GM12878 (cell line): ENCODE data around the gene ZNF689. TPM values are rescaled to one million over a fixed set of nuclear protein-coding genes. Genes with fewer than 3 reads are reported as not detected.

Source experiments
- ATAC-seq: fragments of 200-7000 bp; cut with Tn5 transposase; 3 replicates; pipeline ENCODE4 v1.9.1; 2020; ENCODE audit warnings: mild to moderate bottlenecking, moderate library complexity
- BruUV-seq: library from RNA; stranded (reverse); fragments of 400-500 nt; replicated peaks from 2 replicates; lab custom pipeline; 2021; lab: Mats Ljungman, UMichigan
- CTCF ChIA-PET: fragments of 300-600 bp; sonication (Branson Sonifier 250); formaldehyde crosslinking; extraction: SDS; loops from one replicate; lab custom pipeline; 2021; ENCODE audit warnings: inconsistent platforms; lab: Yijun Ruan, JAX
- POLR2A ChIA-PET: fragments of 350-600 bp; formaldehyde crosslinking; extraction: SDS; loops from one replicate; lab custom pipeline; 2021; ENCODE audit warnings: inconsistent platforms; lab: Charles Lee
- RAD21 ChIA-PET: fragments of 300-600 bp; sonication (Branson Sonifier 250); formaldehyde crosslinking; loops from one replicate; lab custom pipeline; 2023; ENCODE audit warnings: antibody characterized with exemption; ENCODE audit not compliant: unreplicated experiment; lab: Charles Lee
- SMC1A ChIA-PET: fragments of 300-600 bp; sonication (Branson Sonifier 250); formaldehyde crosslinking; loops from one replicate; lab custom pipeline; 2023; ENCODE audit not compliant: unreplicated experiment, uncharacterized antibody; lab: Charles Lee
- DNase-seq: peaks from one replicate; pipeline ENCODE4 v3.0.0-alpha.2; 2011; ENCODE audit warnings: low read depth, low spot score
- FAIRE-seq: peaks from 3 replicates; lab custom pipeline; 2011; peaks lifted over from hg19 to GRCh38; lab: Jason Lieb, UNC
- H2AFZ ChIP-seq: 2 replicates; pipeline ENCODE4 v1.6.0; 2011; ENCODE audit warnings: low read depth, low read length, control low read depth; ENCODE audit not compliant: control insufficient read depth
- H3K27ac ChIP-seq: 2 replicates; pipeline ENCODE4 v1.5.1; 2011; ENCODE audit warnings: control low read depth; ENCODE audit not compliant: control insufficient read depth, insufficient read depth
- H3K27me3 ChIP-seq, 2 experiments: replicated peaks in 1 of 2; 2 replicates each; pipeline versions ENCODE4 v1.6.0 to v1.6.1; 2011; ENCODE audit warnings: low read length in 1 of 2; ENCODE audit not compliant: control insufficient read depth in 2 of 2, insufficient read depth in 2 of 2
- H3K36me3 ChIP-seq, 2 experiments: 2 replicates each; pipeline ENCODE4 v1.5.1; 2011; ENCODE audit warnings: low read length in 1 of 2; ENCODE audit not compliant: control insufficient read depth in 2 of 2, insufficient read depth in 2 of 2
- H3K4me1 ChIP-seq: 2 replicates; pipeline ENCODE4 v1.6.1; 2011; ENCODE audit warnings: mild to moderate bottlenecking, low read length, moderate library complexity, mixed read lengths; ENCODE audit not compliant: control insufficient read depth, insufficient read depth
- H3K4me2 ChIP-seq: 2 replicates; pipeline ENCODE4 v1.6.0; 2011; ENCODE audit warnings: control low read depth; ENCODE audit not compliant: control insufficient read depth, insufficient read depth
- H3K4me3 ChIP-seq: fragments of 200-600 bp; sonication (generic); 2 replicates; pipeline ENCODE4 v1.5.1; 2016
- H3K79me2 ChIP-seq: 2 replicates; pipeline ENCODE4 v1.6.0; 2011; ENCODE audit warnings: low read length; ENCODE audit not compliant: control insufficient read depth, insufficient read depth
- H3K9ac ChIP-seq: 2 replicates; pipeline ENCODE4 v1.8.0; 2011; ENCODE audit warnings: low read length, control low read depth, mixed read lengths; ENCODE audit not compliant: control insufficient read depth, insufficient read depth
- H3K9me3 ChIP-seq: replicated peaks from 3 replicates; pipeline ENCODE4 v1.5.1; 2011; ENCODE audit warnings: mild to moderate bottlenecking, low read length; ENCODE audit not compliant: control insufficient read depth, insufficient read depth
- H4K20me1 ChIP-seq: 2 replicates; pipeline ENCODE4 v1.6.0; 2011; ENCODE audit not compliant: control insufficient read depth, insufficient read depth
- BCL11A ChIP-seq: IDR thresholded peaks from 2 replicates; pipeline ENCODE4 v1.6.1; 2011; ENCODE audit warnings: low read depth, low read length
- CHD1 ChIP-seq: IDR thresholded peaks from 2 replicates; pipeline ENCODE4 v1.6.1; 2012; ENCODE audit warnings: low read depth, low read length, improper control_type of control experiment
- CREM ChIP-seq: IDR thresholded peaks from 2 replicates; pipeline ENCODE4 v1.6.1; 2014; ENCODE audit warnings: antibody characterized with exemption, low read depth
- LARP7 ChIP-seq: fragments of 450-650 bp; IDR thresholded peaks from 2 replicates; pipeline ENCODE4 v1.6.1; 2017; ENCODE audit warnings: mild to moderate bottlenecking
- MTA2 ChIP-seq: fragments of 450-650 bp; IDR thresholded peaks from 2 replicates; pipeline ENCODE4 v1.6.1; 2016; ENCODE audit warnings: low read depth, mild to moderate bottlenecking, moderate library complexity
- POLR2AphosphoS5 ChIP-seq: IDR thresholded peaks from 2 replicates; pipeline ENCODE4 v1.6.1; 2011; ENCODE audit warnings: mild to moderate bottlenecking, low read length, inconsistent platforms
- POU2F2 ChIP-seq: IDR thresholded peaks from 3 replicates; pipeline ENCODE4 v1.6.1; 2011; ENCODE audit warnings: low read depth, mild to moderate bottlenecking, low read length, borderline replicate concordance
- ZNF217 ChIP-seq: fragments of 450-650 bp; IDR thresholded peaks from 2 replicates; pipeline ENCODE4 v1.6.1; 2017; ENCODE audit warnings: antibody characterized with exemption, mild to moderate bottlenecking
- ZNF24 ChIP-seq: fragments of 450-650 bp; IDR thresholded peaks from 2 replicates; pipeline ENCODE4 v1.6.1; 2017; ENCODE audit warnings: antibody characterized with exemption, mild to moderate bottlenecking
- ZNF384 ChIP-seq: IDR thresholded peaks from 2 replicates; pipeline ENCODE4 v1.6.1; 2012; ENCODE audit warnings: low read depth, mild to moderate bottlenecking, low read length, improper control_type of control experiment, borderline replicate concordance
- ZZZ3 ChIP-seq: IDR thresholded peaks from 2 replicates; pipeline ENCODE4 v1.6.1; 2011; ENCODE audit warnings: low read depth; ENCODE audit not compliant: control insufficient read depth, insufficient read length
- WGBS: methylation state at CpG from one replicate; pipeline ENCODE4 v1.1.6; 2016; ENCODE audit warnings: low lambda C conversion rate; ENCODE audit not compliant: insufficient replicate concordance, insufficient coverage; ENCODE audit errors: missing lambda C conversion rate; 5-methylcytosine and 5-hydroxymethylcytosine counted together
- in situ Hi-C: fragments of 300-500 bp; cut with MboI; formaldehyde crosslinking; loops from 9 replicates; pipeline ENCODE4 v1.14.3; 2018; ENCODE audit warnings: mixed read lengths
- intact Hi-C: fragments of 100-400 bp; cut with micrococcal nuclease; formaldehyde crosslinking; loops from one replicate; pipeline ENCODE4 v1.14.2; 2022; ENCODE audit not compliant: unreplicated experiment
- polyA plus RNA-seq, 11 experiments: library from polyadenylated mRNA; depleted of rRNA in 4 of 11; unstranded in 6 of 11; stranded (reverse) in 5 of 11; fragments of >200 nt; fragmentation: Nextera tagmentation in 4 of 11; fragmentation: Illumina TruSeq in 1 of 11; extraction: Ambion mirVana in 4 of 11; extraction: Trizol in 1 of 11; gene quantifications; 1 replicate in 1 of 11; 2 replicates in 10 of 11; pipeline versions ENCODE4 v1.2.1 to v1.2.3, GENCODE V29; 2011 to 2016; ENCODE audit warnings: inconsistent platforms in 2 of 11, missing spikeins in 2 of 11, low read depth in 1 of 11
- total RNA-seq, 4 experiments: library from RNA; depleted of rRNA in 3 of 4; stranded (reverse); fragments of >200 nt in 3 of 4; fragmentation: Illumina TruSeq in 1 of 4; extraction: Trizol in 1 of 4; gene quantifications; 2 replicates each; pipeline versions ENCODE4 v1.2.1 to v1.2.3, GENCODE V29; 2013 to 2021
- TF ChIP-seq, protein P1 (sequence below): fragments of 450-650 bp; IDR thresholded peaks from 2 replicates; pipeline ENCODE4 v1.6.1; 2017; ENCODE audit warnings: mild to moderate bottlenecking, low read depth, inconsistent platforms; ENCODE audit not compliant: poor library complexity, severe bottlenecking
- TF ChIP-seq, protein P2 (sequence below): IDR thresholded peaks from 2 replicates; pipeline ENCODE4 v1.6.1; 2012; ENCODE audit warnings: mild to moderate bottlenecking, low read depth, low read length
- TF ChIP-seq, protein P3 (sequence below): fragments of 450-650 bp; formaldehyde crosslinking; IDR thresholded peaks from 2 replicates; pipeline ENCODE4 v1.4.0; 2022; ENCODE audit warnings: mild to moderate bottlenecking, moderate library complexity
- TF ChIP-seq, protein P4 (sequence below): fragments of 450-650 bp; IDR thresholded peaks from 2 replicates; pipeline ENCODE4 v1.6.1; 2017; ENCODE audit warnings: low read depth, mild to moderate bottlenecking, moderate library complexity

Gene ZNF689
- total and polyA plus RNA-seq, 10 of the 15 experiments (the other 5 are each of a cell fraction or from before 2014, with no cell fraction given) = 4.7 to 13.2 (median 8.5) TPM

DNA sequence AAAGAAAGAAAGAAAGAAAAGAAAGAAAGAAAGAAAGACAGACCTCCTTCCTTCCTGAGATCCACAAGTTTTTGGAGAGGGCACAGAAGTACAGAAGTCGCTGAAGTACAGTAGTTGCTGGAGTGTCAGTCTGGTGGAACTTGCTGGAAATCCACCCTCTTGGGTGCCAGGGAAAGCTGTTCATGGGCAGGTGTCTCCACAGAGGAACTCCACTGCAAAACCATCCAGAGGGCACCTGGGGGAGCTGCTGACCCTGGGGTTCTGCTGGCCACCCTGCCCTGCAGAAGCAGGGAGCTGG lies 37.0 kb upstream of the ZNF689 start:
- BruUV-seq = no TSS peak
- H3K36me3 ChIP-seq = no peaks in the 10 kb centered on the region
- DNase-seq = no peak
- SMC1A ChIA-PET = no interaction called here
- no peak for ATAC-seq
- intact Hi-C loops (no loop called here), in situ Hi-C loops (no loop called here)
- peaks cover 7% of the 10 kb centered on the region for H3K4me1 ChIP-seq
- no peak overlapping the region for H2AFZ ChIP-seq
- no peaks in the 10 kb centered on the region for H4K20me1 ChIP-seq
- 100% methylated on average over 1 of the region's 1 CpG for WGBS
- CTCF ChIA-PET = interaction anchor here (1.0 to 1.1 kb wide), 2 partner anchors 9 to 46 kb away, joined by 3 read pairs; no protein-coding TSS in a partner anchor
- TF ChIP-seq CREM (no peak), BCL11A (no peak), ZNF384 (no peak), CHD1 (no peak), LARP7 (no peak), POLR2AphosphoS5 (no peak), ZNF217 (no peak), MTA2 (no peak), ZZZ3 (no peak), POU2F2 (no peak), ZNF24 (no peak)
- TF ChIP-seq, protein P1, sequence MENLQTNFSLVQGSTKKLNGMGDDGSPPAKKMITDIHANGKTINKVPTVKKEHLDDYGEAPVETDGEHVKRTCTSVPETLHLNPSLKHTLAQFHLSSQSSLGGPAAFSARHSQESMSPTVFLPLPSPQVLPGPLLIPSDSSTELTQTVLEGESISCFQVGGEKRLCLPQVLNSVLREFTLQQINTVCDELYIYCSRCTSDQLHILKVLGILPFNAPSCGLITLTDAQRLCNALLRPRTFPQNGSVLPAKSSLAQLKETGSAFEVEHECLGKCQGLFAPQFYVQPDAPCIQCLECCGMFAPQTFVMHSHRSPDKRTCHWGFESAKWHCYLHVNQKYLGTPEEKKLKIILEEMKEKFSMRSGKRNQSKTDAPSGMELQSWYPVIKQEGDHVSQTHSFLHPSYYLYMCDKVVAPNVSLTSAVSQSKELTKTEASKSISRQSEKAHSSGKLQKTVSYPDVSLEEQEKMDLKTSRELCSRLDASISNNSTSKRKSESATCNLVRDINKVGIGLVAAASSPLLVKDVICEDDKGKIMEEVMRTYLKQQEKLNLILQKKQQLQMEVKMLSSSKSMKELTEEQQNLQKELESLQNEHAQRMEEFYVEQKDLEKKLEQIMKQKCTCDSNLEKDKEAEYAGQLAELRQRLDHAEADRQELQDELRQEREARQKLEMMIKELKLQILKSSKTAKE = no peak
- TF ChIP-seq, protein P2, sequence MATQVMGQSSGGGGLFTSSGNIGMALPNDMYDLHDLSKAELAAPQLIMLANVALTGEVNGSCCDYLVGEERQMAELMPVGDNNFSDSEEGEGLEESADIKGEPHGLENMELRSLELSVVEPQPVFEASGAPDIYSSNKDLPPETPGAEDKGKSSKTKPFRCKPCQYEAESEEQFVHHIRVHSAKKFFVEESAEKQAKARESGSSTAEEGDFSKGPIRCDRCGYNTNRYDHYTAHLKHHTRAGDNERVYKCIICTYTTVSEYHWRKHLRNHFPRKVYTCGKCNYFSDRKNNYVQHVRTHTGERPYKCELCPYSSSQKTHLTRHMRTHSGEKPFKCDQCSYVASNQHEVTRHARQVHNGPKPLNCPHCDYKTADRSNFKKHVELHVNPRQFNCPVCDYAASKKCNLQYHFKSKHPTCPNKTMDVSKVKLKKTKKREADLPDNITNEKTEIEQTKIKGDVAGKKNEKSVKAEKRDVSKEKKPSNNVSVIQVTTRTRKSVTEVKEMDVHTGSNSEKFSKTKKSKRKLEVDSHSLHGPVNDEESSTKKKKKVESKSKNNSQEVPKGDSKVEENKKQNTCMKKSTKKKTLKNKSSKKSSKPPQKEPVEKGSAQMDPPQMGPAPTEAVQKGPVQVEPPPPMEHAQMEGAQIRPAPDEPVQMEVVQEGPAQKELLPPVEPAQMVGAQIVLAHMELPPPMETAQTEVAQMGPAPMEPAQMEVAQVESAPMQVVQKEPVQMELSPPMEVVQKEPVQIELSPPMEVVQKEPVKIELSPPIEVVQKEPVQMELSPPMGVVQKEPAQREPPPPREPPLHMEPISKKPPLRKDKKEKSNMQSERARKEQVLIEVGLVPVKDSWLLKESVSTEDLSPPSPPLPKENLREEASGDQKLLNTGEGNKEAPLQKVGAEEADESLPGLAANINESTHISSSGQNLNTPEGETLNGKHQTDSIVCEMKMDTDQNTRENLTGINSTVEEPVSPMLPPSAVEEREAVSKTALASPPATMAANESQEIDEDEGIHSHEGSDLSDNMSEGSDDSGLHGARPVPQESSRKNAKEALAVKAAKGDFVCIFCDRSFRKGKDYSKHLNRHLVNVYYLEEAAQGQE = no peak
- TF ChIP-seq, protein P3, sequence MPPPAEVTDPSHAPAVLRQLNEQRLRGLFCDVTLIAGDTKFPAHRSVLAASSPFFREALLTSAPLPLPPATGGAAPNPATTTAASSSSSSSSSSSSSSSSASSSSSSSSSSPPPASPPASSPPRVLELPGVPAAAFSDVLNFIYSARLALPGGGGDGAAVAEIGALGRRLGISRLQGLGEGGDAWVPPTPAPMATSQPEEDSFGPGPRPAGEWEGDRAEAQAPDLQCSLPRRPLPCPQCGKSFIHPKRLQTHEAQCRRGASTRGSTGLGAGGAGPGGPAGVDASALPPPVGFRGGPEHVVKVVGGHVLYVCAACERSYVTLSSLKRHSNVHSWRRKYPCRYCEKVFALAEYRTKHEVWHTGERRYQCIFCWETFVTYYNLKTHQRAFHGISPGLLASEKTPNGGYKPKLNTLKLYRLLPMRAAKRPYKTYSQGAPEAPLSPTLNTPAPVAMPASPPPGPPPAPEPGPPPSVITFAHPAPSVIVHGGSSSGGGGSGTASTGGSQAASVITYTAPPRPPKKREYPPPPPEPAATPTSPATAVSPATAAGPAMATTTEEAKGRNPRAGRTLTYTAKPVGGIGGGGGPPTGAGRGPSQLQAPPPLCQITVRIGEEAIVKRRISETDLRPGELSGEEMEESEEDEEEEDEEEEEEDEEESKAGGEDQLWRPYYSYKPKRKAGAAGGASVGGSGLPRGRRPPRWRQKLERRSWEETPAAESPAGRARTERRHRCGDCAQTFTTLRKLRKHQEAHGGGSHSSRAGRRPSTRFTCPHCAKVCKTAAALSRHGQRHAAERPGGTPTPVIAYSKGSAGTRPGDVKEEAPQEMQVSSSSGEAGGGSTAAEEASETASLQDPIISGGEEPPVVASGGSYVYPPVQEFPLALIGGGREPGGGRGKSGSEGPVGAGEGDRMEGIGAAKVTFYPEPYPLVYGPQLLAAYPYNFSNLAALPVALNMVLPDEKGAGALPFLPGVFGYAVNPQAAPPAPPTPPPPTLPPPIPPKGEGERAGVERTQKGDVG (CRISPR knock-in tag) = no peak
- TF ChIP-seq, protein P4, sequence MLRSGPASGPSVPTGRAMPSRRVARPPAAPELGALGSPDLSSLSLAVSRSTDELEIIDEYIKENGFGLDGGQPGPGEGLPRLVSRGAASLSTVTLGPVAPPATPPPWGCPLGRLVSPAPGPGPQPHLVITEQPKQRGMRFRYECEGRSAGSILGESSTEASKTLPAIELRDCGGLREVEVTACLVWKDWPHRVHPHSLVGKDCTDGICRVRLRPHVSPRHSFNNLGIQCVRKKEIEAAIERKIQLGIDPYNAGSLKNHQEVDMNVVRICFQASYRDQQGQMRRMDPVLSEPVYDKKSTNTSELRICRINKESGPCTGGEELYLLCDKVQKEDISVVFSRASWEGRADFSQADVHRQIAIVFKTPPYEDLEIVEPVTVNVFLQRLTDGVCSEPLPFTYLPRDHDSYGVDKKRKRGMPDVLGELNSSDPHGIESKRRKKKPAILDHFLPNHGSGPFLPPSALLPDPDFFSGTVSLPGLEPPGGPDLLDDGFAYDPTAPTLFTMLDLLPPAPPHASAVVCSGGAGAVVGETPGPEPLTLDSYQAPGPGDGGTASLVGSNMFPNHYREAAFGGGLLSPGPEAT = no peak
- no peaks in the 10 kb centered on the region for H3K9me3 ChIP-seq
- H3K27me3 ChIP-seq = no peaks in the 10 kb centered on the region
- no peak for FAIRE-seq
- peaks cover 13% of the 10 kb centered on the region for H3K79me2 ChIP-seq
- H3K27ac ChIP-seq = no peak overlapping the region
- H3K4me2 ChIP-seq = no peak overlapping the region
- H3K9ac ChIP-seq = no peak overlapping the region
- POLR2A ChIA-PET = interaction anchor here (0.6 to 1.0 kb wide), 2 partner anchors 11 to 13 kb away, joined by 6 read pairs; no protein-coding TSS in a partner anchor
- H3K4me3 ChIP-seq = no peak overlapping the region
- RAD21 ChIA-PET = no interaction called here
